ENCODE results near the gene CTIF. TPM values are rescaled to one million over a fixed set of nuclear protein-coding genes. Genes with fewer than 3 reads are reported as not detected.

The CTIF gene
- total RNA-seq, 4 donors from 2014 or later, result 16.6 to 116 (median 34.5) TPM

- H3K27ac ChIP-seq, result no peak overlapping the region
- H3K36me3 ChIP-seq, result no peaks in the 10 kb centered on the region
- no peaks in the 10 kb centered on the region for H3K27me3 ChIP-seq
- H3K4me3 ChIP-seq, result no peak overlapping the region
- no peaks in the 10 kb centered on the region for H3K4me1 ChIP-seq
- TF ChIP-seq POLR2A (IDR thresholded peaks at IDR 0.05), result no peak
- no peak for DNase-seq
- H3K9me3 ChIP-seq, result no peaks in the 10 kb centered on the region
These were observed 119.9 kb downstream of the CTIF start for GRCh38 chr18:48658721-48659120.

GRCh38 chr18:48659188-48660009 lies 120.6 kb downstream of the CTIF start:
- H3K36me3 ChIP-seq, result no peaks in the 10 kb centered on the region
- no peaks in the 10 kb centered on the region for H3K4me1 ChIP-seq
- H3K27ac ChIP-seq, result no peak overlapping the region
- DNase-seq, result no peak
- no peaks in the 10 kb centered on the region for H3K9me3 ChIP-seq
- no peak overlapping the region for H3K4me3 ChIP-seq
- TF ChIP-seq CTCF (IDR thresholded peaks at IDR 0.05) (no peak), POLR2A (IDR thresholded peaks at IDR 0.05) (no peak)
- no peaks in the 10 kb centered on the region for H3K27me3 ChIP-seq

- DNase-seq, result peak in 1 of 3 donors; percentile 32
These were observed 121.8 kb downstream of the CTIF start for GRCh38 chr18:48660346-48661228.

GRCh38 chr18:48661421-48661820 lies 122.6 kb downstream of the CTIF start:
- Histone ChIP-seq H3K36me3 (no peaks in the 10 kb centered on the region), H3K4me3 (no peak overlapping the region), H3K9me3 (no peaks in the 10 kb centered on the region), H3K27me3 (no peaks in the 10 kb centered on the region), H3K4me1 (no peaks in the 10 kb centered on the region), H3K27ac (no peak overlapping the region)
- TF ChIP-seq POLR2A (IDR thresholded peaks at IDR 0.05) (no peak), CTCF (IDR thresholded peaks at IDR 0.05) (no peak)
- DNase-seq, result no peak

More at GRCh38 chr18:48660346-48661228, 121.8 kb downstream of the CTIF start:
- H3K36me3 ChIP-seq, result no peaks in the 10 kb centered on the region
- TF ChIP-seq CTCF (IDR thresholded peaks at IDR 0.05) (no peak), POLR2A (IDR thresholded peaks at IDR 0.05) (no peak)
- no peaks in the 10 kb centered on the region for H3K27me3 ChIP-seq
- no peaks in the 10 kb centered on the region for H3K4me1 ChIP-seq
- no peaks in the 10 kb centered on the region for H3K9me3 ChIP-seq
- no peak overlapping the region for H3K4me3 ChIP-seq
- no peak overlapping the region for H3K27ac ChIP-seq

GRCh38 chr18:48662011-48662661 lies 123.3 kb downstream of the CTIF start:
- Histone ChIP-seq H3K4me1 (no peaks in the 10 kb centered on the region), H3K27ac (no peak overlapping the region), H3K9me3 (no peaks in the 10 kb centered on the region), H3K4me3 (no peak overlapping the region), H3K36me3 (no peaks in the 10 kb centered on the region), H3K27me3 (no peaks in the 10 kb centered on the region)
- DNase-seq, result no peak
- TF ChIP-seq POLR2A (IDR thresholded peaks at IDR 0.05) (no peak), CTCF (IDR thresholded peaks at IDR 0.05) (no peak)
